ENCODE results near the gene SPATA25. TPM values are rescaled to one million over a fixed set of nuclear protein-coding genes. Genes with fewer than 3 reads are reported as not detected.
"Not testable (repeated sequence)": the region's sequence is repeated elsewhere in the genome, so short reads cannot be mapped to it uniquely, and the experiment has no call there.

The SPATA25 gene
- total and polyA plus RNA-seq, 2 experiments from 2014 or later, result 7.4 to 42.8 TPM

- no peak for TF ChIP-seq CTCF (IDR thresholded peaks at IDR 0.05; ENCODE audit: low read depth, low read length)
- Histone ChIP-seq H3K36me3 (peaks cover 29% of the 10 kb centered on the region), H3K4me3 (no peak overlapping the region), H3K9me3 (ENCODE audit: low read depth) (no peaks in the 10 kb centered on the region), H3K27ac (no peak overlapping the region), H3K4me1 (ENCODE audit: low read depth) (no peaks in the 10 kb centered on the region), H3K27me3 (no peaks in the 10 kb centered on the region)
- no peak for DNase-seq (ENCODE audit: low read depth in 1 of 2, low spot score in 1 of 2)
Measured at GRCh38 chr20:45907219-45907948, 20.0 kb upstream of the SPATA25 start.

- Histone ChIP-seq H3K36me3 (peaks cover 41% of the 10 kb centered on the region), H3K4me1 (ENCODE audit: low read depth) (no peaks in the 10 kb centered on the region), H3K4me3 (no peak overlapping the region), H3K9me3 (ENCODE audit: low read depth) (no peaks in the 10 kb centered on the region), H3K27me3 (no peaks in the 10 kb centered on the region), H3K27ac (no peak overlapping the region)
- DNase-seq (ENCODE audit: low read depth in 1 of 2, low spot score in 1 of 2), result no peak
- TF ChIP-seq CTCF (IDR thresholded peaks at IDR 0.05; ENCODE audit: low read depth, low read length), result no peak
Measured at GRCh38 chr20:45905505-45906079, 18.2 kb upstream of the SPATA25 start.

GRCh38 chr20:45904583-45905504 is 17.4 kb upstream of the SPATA25 start:
- Histone ChIP-seq H3K9me3 (ENCODE audit: low read depth) (no peaks in the 10 kb centered on the region), H3K36me3 (peaks cover 44% of the 10 kb centered on the region), H3K4me3 (no peak overlapping the region), H3K4me1 (ENCODE audit: low read depth) (no peaks in the 10 kb centered on the region), H3K27ac (no peak overlapping the region), H3K27me3 (no peaks in the 10 kb centered on the region)
- DNase-seq (ENCODE audit: low read depth in 1 of 2, low spot score in 1 of 2), result no peak
- no peak for TF ChIP-seq CTCF (IDR thresholded peaks at IDR 0.05; ENCODE audit: low read depth, low read length)

- TF ChIP-seq CTCF (IDR thresholded peaks at IDR 0.05; ENCODE audit: low read depth, low read length), result no peak
- H3K4me1 ChIP-seq (ENCODE audit: low read depth), result no peaks in the 10 kb centered on the region
- H3K27me3 ChIP-seq, result no peaks in the 10 kb centered on the region
- peaks cover 56% of the 10 kb centered on the region for H3K36me3 ChIP-seq
- DNase-seq (ENCODE audit: low read depth in 1 of 2, low spot score in 1 of 2), result no peak
- no peaks in the 10 kb centered on the region for H3K9me3 ChIP-seq (ENCODE audit: low read depth)
- H3K27ac ChIP-seq, result no peak overlapping the region
- no peak overlapping the region for H3K4me3 ChIP-seq
Measured at GRCh38 chr20:45902199-45902701, 14.8 kb upstream of the SPATA25 start.

- not testable (repeated sequence) for H3K4me1 ChIP-seq (ENCODE audit: low read depth); H3K4me3 ChIP-seq; H3K27me3 ChIP-seq; H3K9me3 ChIP-seq (ENCODE audit: low read depth); DNase-seq (ENCODE audit: low read depth in 1 of 2, low spot score in 1 of 2); H3K27ac ChIP-seq
- peaks cover 63% of the 10 kb centered on the region for H3K36me3 ChIP-seq
Measured at GRCh38 chr20:45901332-45901731, 13.9 kb upstream of the SPATA25 start.
